Stimulated activated CD8-positive, alpha-beta memory T cell treated with anti-CD3 and anti-CD28 coated beads, Interleukin-15, amount 100 ng/mL, for 1 hour (primary cell): Measurements from ENCODE around the gene ME1.
"Not testable (repeated sequence)": the region's sequence is repeated elsewhere in the genome, so short reads cannot be mapped to it uniquely, and the experiment has no call there.

ENCODE experiments used
- DNase-seq: peaks from one replicate; pipeline ENCODE4 v3.0.0-alpha.2; 2020; ENCODE audit warnings: low read depth

ME1 gene

DNA sequence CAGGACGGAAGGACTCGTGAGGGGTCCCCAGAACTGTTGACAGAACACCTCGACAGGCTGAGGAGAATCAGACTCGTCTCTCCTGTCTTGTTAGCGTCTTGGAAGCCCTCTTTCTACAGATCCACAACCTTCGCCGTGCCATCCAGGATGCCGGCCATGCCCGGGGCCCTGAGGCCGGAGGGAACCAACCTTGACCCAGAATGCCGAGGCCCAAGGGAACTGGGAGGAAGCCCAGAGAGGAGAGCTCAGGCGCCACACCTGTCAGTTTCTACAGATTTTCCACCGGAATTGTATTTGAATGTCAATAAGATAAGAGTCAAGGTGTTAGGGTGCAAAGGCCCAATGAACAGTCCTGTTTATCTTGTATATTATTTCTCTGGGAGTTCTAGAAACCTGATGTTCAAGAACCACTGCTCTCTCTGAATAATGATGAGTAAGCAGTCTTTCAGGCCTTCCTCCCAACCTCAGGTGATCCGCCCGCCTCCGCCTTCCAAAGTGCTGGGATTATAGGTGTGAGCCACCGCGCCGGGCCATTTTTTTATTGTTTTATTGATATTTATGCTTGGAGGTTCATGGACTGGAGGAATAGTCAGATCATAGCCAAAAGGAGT is 799 bp upstream of the ME1 start:
- DNase-seq: no peak

DNA sequence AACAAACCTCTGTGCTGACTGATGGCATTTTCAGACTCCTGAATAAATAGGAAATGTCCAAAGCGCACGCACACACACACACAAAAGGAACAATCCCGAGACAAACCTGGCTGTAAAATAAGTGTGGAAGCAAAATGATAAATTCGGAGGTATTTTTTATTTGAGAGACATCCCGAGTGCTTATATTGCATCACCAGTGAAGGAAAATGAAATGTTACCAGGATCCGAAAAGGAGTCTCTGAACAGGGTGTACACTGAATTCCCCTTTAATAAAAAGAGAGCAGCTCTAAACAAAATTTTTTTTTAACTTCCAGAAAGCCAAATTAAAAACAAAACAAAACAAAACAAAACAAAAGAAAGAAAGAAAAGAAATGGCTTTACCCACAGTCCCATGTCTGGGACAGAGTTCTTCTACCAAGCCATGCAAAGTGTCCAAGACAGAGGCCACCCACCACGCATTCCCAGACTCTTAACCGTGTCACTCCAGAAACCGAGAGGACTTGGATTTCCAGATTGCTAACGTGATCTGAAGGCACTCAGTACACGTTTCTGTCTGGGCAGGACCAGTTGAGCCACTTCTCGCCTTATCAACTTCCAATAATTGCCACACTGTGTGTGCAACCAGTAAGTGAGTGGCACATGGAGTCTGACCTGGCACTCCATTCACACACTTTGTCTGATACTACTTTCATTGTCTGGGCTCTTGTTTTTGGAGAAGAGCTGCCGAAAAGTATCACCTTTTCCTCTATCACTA is 817 bp downstream of the ME1 start:
- no peak for DNase-seq

DNA sequence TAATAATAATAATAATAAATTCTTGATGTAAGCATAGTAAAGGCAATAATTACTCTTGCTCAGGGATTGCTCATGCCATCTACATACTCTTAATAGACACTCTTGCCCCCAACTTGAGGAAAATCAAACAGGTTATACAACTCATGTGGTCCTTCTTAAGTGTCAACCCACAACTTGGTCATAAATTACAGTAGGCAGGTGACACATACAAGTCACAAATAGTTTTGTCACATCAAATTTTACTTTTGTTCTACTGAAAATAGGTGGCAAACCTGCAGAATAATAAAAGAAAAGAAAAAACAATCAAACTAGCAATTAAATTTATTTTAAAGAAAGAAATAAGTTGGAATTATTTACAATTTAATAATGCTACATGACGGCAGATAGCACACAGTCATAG is 1.6 kb downstream of the ME1 start:
- DNase-seq: no peak

DNA sequence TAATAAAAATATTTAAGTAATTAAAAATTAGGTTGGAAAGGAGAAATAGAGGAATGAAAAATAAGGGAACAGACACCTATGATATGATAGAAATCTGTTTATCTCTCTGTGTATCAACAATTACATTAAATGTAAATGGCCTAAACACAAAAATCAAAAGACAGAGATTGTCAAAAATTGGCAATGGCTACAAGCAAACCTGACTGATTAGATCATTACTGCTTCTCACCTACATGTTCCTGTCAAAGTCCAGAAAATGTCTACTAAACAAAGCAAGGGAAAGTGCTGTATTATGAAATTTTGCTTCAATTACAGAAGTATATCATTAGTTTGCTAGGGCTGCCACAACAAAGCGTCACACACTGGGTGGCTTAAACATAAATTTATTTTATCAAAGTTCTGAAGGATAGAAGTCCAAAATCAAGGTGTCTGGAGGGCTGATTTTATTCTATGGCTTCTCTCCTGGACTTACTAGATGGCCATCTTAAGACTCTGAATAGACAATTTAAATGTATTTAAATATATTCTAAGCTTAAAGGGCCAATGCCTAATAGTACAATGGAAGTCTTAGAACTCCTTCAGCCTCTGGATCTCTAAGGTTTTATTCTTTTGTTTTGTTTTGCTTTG is 6.3 kb downstream of the ME1 start:
- DNase-seq: no peak

DNA sequence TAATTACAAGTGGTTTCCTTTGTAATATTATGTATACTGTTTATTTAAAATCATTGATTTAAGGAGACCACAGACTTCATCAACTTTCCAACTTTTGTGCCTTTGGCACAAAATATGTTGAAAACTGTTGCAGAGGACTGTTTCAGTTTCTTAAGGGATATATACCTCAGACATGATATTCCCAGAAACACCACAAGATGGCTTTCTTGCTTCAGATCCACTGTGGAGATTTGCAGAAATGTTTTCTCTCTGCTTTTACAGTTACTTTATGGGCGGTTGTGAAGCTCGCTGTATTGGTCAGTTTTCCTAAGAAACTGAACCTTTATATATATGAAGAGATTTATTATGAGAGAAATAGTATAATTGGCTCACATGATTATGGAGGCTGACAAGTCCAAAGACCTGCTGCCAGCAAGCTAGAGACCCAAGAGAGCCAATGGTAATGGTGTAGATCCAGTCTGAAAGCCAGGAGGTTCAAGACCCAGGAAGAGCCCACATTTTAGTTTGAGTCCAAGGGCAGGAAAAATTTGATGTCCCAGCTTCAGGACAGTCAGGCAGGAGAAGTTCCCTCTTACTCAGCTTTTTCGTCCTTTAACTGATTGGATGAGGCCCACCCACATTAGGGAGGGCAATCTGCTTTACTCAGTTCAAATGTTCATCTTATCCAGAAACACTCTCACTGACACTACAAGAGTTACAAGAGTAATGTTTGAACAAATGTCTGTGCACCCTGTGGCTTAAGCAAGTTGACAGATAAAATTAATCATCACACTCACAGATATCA is 12.8 kb downstream of the ME1 start:
- no peak for DNase-seq

DNA sequence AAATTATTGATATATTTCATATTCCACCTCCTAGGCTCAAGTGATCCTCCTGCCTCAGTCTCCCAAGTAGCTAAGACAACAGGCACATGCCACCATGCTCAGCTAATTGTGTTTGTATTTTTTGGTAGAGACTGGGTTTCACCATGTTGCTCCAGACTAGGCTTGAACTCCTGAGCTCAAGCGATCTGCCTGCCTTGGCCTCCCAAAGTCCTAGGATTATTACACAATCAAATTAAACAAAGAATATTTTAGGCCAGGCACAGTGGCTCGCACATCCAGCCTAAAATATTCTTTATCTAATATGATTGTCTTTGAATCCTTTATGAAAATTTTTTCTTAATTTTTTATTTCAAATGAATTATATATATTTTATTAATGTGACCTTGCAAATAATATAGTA is 17.8 kb downstream of the ME1 start:
- DNase-seq: no peak

DNA sequence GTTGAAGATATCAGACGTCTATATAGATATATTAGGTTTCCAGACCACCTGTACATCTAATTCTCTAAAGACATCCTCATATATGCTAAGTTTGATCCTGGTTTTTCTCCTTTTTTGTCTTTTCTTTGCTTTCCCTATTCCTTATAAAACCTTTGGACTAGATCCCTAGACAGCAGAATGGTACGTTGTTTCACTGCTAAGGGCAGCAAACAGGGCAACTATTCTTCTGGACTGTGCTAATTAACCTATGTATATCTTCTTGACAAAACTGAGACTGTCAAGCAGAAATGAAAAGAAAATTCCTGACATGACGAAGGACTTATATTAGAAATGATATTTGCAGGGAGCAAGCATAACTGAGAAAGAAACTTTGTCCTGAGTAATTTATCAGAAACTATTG is 19.1 kb downstream of the ME1 start:
- no peak for DNase-seq

DNA sequence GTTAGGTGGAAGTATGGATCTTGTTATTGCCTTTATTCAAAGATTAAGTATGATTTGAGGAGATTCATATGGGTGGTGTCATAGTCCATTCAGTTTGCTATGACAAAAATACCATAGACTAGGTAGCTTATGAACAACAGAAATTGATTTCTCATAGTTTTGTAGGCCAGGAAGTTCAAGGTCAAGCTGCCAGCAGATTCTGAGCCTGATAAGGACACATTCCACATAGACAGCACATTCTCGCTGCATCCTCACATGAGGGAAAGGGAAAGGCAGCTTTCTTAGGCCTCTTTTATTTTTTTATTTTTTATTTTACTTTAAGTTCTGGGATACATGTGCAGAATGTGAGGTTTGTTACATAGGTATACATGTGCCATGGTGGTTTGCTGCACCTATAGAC is 27.7 kb downstream of the ME1 start:
- no peak for DNase-seq

DNA sequence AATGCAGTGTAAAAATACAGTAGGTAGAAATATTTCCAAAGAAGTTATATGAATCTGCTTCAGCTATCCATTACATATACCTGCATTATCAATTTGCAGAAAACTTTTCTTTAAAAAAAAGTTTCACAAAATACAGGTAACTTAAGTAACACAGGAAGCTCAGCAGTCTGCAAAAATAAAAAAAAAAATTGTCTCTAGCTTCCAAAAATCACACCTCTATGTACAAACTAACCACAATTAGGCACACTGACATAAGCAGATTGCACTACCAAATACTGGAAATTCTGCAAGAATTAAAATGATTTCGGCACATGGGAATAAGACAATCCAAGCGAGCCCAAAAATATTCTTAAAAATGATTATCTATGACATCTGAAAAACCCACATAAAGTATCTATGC is 41.2 kb downstream of the ME1 start:
- no peak for DNase-seq

DNA sequence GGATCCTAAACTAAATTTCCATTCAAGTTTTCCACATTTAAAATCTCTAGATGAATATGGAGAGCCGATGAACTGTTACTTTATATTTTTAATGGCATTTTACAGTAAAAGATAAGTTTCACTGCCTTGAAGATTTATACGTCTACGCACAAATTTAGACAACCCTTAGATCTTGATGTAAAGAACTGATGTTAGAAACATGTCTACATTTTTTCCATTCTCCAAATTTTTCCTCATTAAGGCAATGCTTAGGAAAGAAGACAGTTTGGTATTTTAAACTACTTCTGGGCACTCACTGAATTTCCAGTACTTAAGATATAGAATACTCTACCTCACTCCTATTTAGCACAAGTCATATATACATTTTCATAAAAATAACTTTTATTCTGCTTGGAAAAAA is 45.4 kb downstream of the ME1 start:
- no peak for DNase-seq

DNA sequence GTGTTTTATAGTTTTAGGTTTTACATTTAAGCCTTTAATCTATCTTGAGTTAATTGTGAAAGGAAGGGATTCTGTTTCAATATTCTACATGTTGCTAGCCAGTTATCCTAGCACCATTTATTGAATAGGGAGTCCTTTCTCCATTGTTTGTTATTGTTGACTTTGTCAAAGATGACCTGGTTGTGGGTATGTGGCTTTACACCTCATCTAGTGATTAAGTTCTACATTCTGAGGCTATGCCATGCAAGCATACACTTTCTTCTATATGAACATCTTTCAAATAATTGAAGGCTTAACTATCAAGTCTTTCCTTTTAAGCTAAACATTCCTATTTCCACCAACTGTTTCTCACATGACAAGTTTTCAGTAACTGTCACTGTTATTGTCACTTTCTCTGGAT is 46.1 kb downstream of the ME1 start:
- DNase-seq: no peak

DNA sequence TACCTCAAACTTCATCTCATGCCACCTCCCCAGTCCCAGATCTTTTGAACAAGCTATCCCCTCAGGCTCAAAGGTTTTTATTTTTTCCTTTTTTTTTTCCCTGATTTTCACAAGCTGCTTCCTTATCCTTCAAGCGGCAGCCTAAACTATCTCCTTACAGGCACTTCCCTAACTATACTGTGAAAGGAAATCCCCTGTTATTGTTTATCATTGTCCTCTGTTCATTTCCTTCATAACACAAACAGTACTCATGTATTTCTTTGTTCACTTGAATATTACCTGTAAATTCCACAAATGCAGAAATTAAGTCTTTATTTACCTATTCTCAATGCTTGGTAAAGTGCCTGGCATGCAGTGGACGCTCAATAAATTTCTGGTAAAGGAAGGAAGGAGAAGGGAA is 48.9 kb downstream of the ME1 start:
- no peak for DNase-seq

DNA sequence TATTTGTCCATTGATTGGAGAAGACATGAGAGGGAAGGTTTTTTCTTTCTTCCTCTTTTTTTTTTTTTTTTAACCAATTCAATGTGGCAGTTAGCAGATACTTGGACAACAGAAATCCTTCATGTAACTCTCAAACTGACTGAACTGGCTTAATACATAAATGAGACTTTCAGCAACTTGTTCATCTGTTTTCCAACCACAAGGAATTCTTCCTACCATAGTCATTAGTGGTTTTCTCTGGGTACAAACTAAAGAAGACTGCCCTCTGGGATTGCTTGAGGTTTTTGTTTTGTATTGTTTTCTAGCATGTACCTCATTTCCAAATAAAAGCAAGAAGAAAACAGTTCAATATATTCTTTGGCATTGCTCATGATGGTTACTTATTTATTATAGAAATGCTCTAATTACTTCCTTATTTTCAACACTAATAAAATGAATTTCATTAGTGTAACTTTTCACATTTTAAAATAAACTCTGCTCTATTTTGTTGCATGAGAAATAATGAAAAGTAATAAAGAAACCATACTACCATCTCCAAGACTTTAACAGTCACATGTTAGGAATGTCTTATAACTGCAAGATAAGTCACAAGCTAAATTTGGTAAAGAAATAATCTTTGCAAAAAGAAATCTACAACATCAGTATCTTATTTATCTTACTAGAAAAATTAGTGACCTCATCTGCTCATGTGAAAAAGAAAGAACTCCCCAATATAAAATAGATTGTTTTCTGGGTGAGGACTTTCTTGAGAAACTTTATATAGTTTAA is 52.0 kb downstream of the ME1 start:
- DNase-seq: no peak

DNA sequence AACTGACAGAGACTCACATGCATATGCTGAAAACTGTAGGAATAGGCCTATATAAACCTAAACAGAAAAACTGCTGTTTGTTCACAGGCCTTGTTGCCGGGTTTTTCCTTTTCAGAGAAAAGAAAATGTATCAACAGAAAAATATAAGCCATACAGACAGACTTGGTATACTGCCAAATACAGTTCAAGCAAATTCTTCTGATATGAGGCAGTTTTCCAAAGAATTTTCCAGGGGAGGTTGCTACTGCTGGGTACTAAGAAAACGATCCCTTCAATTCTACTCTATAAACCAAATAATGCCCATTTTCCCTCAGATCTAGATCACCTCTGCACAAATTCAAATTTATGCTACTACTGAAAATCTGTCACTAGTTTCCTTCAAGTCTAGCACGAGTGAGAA is 59.4 kb downstream of the ME1 start:
- DNase-seq: no peak

DNA sequence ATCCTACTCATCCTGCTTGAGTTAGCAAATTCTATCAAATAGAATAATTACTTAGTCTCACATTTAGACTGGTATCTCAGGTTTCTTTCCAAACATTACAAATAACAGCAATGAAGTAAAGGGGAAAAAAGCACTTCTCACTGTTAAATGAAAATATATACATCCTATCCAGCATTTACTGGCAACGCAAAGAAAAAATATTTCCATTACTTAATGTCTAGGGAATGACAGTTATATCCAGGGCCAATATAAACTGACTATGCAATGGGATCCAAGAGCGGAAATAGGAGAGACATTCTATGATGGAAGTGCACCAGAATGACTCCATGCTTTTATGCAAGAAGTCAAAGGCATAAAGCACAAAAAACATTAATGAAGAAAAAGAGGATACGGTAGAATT is 60.3 kb downstream of the ME1 start:
- DNase-seq: no peak

DNA sequence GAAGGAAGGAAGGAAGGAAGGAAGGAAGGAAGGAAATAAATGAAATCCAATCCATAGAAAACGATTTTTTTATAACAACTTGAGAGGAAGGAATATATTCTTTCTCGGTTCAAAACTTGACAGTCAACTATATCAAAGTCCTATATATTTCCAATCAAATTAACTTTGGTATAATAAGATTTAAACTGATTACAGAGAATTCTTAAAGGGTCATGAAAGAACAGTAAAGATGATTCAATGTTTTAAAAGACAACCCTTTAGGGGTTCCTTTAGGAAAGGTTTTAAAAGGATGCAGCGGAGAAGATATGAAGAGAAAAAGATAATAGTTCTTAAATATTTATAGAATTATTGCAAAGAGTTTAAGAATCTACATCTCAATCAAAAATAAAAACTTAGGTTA is 61.2 kb downstream of the ME1 start:
- DNase-seq: no peak

DNA sequence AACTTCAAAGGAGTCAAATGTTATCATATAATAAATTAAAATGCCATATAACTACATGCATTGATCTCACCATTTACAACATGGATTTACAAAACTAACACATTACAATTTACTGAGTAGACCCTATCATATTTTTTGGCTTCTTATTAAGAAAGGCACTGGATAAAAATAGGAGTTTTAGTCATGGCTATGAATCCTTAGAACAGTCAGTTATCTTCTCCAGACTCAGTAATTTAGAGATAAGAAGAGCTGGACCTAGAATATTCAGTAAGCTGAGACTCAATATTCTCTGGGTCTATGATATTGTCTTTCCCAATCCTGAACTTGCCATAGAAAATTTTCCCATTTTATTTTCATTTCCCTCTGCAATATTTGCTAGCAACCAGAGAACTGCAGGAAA is 62.3 kb downstream of the ME1 start:
- no peak for DNase-seq

DNA sequence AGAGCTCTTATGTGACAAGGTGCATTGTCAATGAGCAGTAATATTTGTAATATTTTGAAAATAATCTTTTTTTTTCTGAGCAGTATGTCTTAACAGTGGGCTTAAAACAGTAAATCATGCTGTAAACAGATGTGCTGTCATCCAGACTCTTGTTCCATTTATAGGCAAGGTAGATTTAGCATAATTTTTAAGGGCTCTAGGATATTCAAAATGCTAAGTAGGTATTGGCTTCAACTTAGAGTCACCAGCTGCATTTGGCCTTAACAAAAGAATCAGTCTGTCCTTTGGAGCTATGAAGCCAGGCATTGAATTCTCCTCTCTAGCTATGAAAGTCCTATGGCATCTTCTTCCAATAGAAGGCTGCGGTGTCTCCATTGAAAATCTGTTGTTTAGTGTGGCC is 63.7 kb downstream of the ME1 start:
- no peak for DNase-seq

DNA sequence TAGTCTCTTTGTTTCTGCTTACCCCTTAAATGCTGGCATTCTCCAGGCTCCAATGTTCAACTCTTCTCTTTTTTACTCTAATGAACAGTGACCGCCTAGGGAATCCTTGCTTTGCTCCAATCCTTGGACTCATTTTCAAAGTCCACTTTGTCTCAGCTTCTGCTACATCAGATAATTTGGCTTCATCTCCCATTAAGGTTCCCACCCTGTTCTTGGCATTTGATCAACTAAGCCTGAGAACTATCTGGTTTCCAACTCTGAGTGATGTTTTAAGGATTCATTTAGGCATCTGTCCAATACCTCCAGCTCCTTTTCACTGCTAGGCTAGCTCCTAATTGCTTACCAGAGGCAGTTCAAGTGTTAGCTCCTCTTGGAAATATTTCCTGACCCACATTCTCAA is 64.9 kb downstream of the ME1 start:
- no peak for DNase-seq

DNA sequence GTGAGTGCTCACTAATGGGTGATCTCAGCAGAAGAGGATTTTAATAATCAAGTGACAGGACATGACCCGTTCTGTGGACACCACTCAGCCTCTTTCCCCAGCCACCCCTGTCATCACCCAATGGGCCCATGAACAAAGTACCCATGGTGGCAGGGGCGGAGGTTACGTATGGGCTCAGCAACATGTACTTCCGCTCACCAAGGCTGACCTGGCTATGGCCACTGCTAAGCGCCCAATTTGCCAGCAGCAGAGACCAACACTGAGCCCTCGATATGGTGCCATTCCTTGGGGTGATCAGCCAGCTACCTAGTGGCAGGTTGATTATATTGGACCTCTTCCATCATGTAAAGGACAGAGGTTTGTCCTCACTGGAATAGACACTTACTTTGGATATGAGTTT is 68.5 kb downstream of the ME1 start:
- not testable (repeated sequence) for DNase-seq

DNA sequence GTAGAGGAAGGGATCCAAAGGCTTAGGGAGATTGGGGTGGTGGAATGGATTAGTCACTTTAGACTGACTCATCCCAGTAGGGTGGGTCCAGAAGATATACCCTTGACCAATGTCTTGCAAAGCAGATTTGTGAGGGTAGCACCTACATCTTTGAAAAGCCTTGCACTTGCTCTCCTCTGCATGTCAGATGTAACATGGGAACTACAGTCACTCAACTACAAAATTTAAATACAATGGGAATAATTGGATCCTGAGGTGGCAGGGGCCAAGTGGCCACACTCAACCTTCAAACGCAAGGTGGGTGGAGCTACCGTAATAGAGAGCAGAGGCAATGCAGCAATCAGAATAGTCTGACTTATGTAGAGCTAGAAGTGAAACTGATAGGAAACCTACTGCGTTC is 71.2 kb downstream of the ME1 start:
- DNase-seq: no peak

DNA sequence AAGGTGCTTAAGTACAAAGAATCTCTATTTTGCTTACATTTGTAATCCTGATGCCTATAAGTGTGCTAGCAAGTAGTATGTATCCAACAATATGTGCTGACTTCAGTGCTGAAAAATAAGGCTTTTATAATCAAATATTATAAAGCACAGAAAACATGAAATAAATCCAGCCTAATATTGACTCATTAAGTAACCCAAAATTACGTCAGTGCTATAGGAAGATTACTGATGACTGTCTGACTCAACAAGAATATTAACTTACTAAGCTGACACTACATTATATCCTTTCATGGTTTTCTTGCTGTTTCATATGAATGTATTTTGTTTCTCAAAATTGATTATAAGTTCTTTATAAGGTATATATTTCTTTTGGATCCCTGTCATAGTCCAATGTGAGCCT is 76.1 kb downstream of the ME1 start:
- no peak for DNase-seq
